GM12865 (cell line): Measurements from ENCODE around the gene OPCML.

Experiments
- DNase-seq: peaks from one replicate; pipeline ENCODE4 v3.0.0; 2010; ENCODE audit warnings: low read depth
- H3K4me3 ChIP-seq: 2 replicates; pipeline ENCODE4 v1.5.1; 2011; ENCODE audit warnings: mild to moderate bottlenecking, low read depth, low read length, control low read depth
- CTCF ChIP-seq: IDR thresholded peaks from 2 replicates; pipeline ENCODE4 v1.5.1; 2011; ENCODE audit warnings: low read length, control low read depth, low read depth, inconsistent platforms; ENCODE audit not compliant: insufficient read depth; ENCODE audit errors: missing control alignments

Gene OPCML

GRCh38 chr11:132942611-132943356 lies 589.5 kb downstream of the OPCML start:
- H3K4me3 ChIP-seq: no peak overlapping the region
- no peak for DNase-seq
- TF ChIP-seq CTCF: no peak

- DNase-seq: no peak
- H3K4me3 ChIP-seq: no peak overlapping the region
- TF ChIP-seq CTCF: no peak
Measured at GRCh38 chr11:132941761-132942160, 590.5 kb downstream of the OPCML start.

- H3K4me3 ChIP-seq: no peak overlapping the region
- peak; percentile 10 for DNase-seq
- peak; percentile 75 for TF ChIP-seq CTCF
Measured at GRCh38 chr11:132941024-132941646, 591.2 kb downstream of the OPCML start.

GRCh38 chr11:132937016-132937415 lies 595.3 kb downstream of the OPCML start:
- H3K4me3 ChIP-seq: no peak overlapping the region
- DNase-seq: no peak
- TF ChIP-seq CTCF: no peak

DNA sequence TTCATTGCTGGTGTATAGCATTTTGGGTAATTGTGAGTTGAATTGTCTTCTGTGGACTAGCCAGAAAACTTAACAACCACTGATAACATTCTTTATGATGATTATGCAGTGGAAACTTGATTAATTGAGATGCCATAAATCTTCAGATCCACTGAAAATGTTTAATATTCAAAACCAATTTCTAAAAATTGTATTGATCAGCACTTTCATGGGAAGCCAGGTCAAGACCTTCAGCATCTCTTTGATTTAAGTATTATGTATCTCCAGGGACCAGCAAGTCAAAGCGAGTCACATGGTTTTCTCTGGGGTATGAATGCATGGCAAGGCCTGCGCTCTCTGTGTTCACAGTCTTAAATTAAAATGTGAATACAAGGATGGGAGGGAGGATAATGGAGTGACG lies 596.9 kb downstream of the OPCML start:
- TF ChIP-seq CTCF: no peak
- no peak for DNase-seq
- no peak overlapping the region for H3K4me3 ChIP-seq

- DNase-seq: no peak
- H3K4me3 ChIP-seq: no peak overlapping the region
- no peak for TF ChIP-seq CTCF
Measured at GRCh38 chr11:132933703-132934102, 598.6 kb downstream of the OPCML start.
